Liver (tissue), 9 donors: ENCODE measurements around the gene SHISA4. TPM values are rescaled to one million over a fixed set of nuclear protein-coding genes. Genes with fewer than 3 reads are reported as not detected.
A peak's percentile ranks its signal among the peaks of the same experiment; 100 is the strongest.

Experiments used
- DNase-seq: peaks from one replicate; pipeline ENCODE4 v3.0.0-alpha.2; 2017; ENCODE audit warnings: low spot score
- H3K27ac ChIP-seq, 2 donors: one replicate each; pipeline ENCODE4 v1.7.0; 2013; ENCODE audit warnings: inconsistent platforms in 2 of 2, low read length in 2 of 2, control low read depth in 1 of 2, low read depth in 1 of 2, mild to moderate bottlenecking in 1 of 2
- H3K27me3 ChIP-seq, 4 donors: one replicate each; pipeline versions ENCODE4 v1.6.1 to v1.7.0; 2013; ENCODE audit warnings: low read length in 3 of 4, inconsistent platforms in 1 of 4, mild to moderate bottlenecking in 1 of 4, moderate library complexity in 1 of 4; ENCODE audit not compliant: control insufficient read depth in 4 of 4, insufficient read depth in 4 of 4
- H3K36me3 ChIP-seq, 4 donors: one replicate each; pipeline versions ENCODE4 v1.6.1 to v1.7.0; 2013; ENCODE audit warnings: low read length in 3 of 4, mild to moderate bottlenecking in 3 of 4, low read depth in 1 of 4, moderate library complexity in 1 of 4; ENCODE audit not compliant: control insufficient read depth in 4 of 4, insufficient read depth in 3 of 4
- H3K4me1 ChIP-seq, 4 donors: one replicate each; pipeline versions ENCODE4 v1.6.1 to v1.7.0; 2013; ENCODE audit warnings: low read length in 3 of 4, mild to moderate bottlenecking in 3 of 4, moderate library complexity in 1 of 4; ENCODE audit not compliant: control insufficient read depth in 4 of 4, insufficient read depth in 4 of 4
- H3K4me3 ChIP-seq, 3 donors: one replicate each; pipeline versions ENCODE4 v1.6.1 to v1.7.0; 2013; ENCODE audit warnings: low read length in 3 of 3, control low read depth in 1 of 3, low read depth in 1 of 3, mild to moderate bottlenecking in 1 of 3
- H3K9ac ChIP-seq, 2 donors: one replicate each; pipeline ENCODE4 v1.7.0; 2013; ENCODE audit warnings: low read length in 2 of 2, mild to moderate bottlenecking in 2 of 2, moderate library complexity in 2 of 2, control low read depth in 1 of 2, low read depth in 1 of 2
- H3K9me3 ChIP-seq, 4 donors: one replicate each; pipeline versions ENCODE4 v1.6.1 to v1.7.0; 2013; ENCODE audit warnings: low read length in 3 of 4; ENCODE audit not compliant: control insufficient read depth in 4 of 4
- EGR1 ChIP-seq, 2 donors: IDR thresholded peaks; 2 replicates each; pipeline ENCODE4 v1.6.1; 2016 to 2018; ENCODE audit warnings: antibody characterized with exemption in 2 of 2, low read depth in 2 of 2
- FOXA1 ChIP-seq: IDR thresholded peaks from 2 replicates; pipeline ENCODE4 v1.6.1; 2016; ENCODE audit warnings: antibody characterized with exemption
- FOXA2 ChIP-seq: IDR thresholded peaks from 2 replicates; pipeline ENCODE4 v1.6.1; 2016; ENCODE audit warnings: antibody characterized with exemption
- GABPA ChIP-seq, 2 donors: IDR thresholded peaks in 1 of 2; conservative IDR thresholded peaks in 1 of 2; 2 replicates each; pipeline ENCODE4 v1.6.1; 2016; ENCODE audit warnings: antibody characterized with exemption in 2 of 2, mild to moderate bottlenecking in 1 of 2, moderate library complexity in 1 of 2
- HNF4A ChIP-seq, 2 donors: conservative IDR thresholded peaks; 2 replicates each; pipeline ENCODE4 v1.6.1; 2016; ENCODE audit warnings: antibody characterized with exemption in 2 of 2, mild to moderate bottlenecking in 2 of 2
- HNF4G ChIP-seq: IDR thresholded peaks from 2 replicates; pipeline ENCODE4 v1.6.1; 2016; ENCODE audit warnings: antibody characterized with exemption
- JUND ChIP-seq, 2 donors: IDR thresholded peaks; 2 replicates each; pipeline ENCODE4 v1.6.1; 2016; ENCODE audit warnings: antibody characterized with exemption in 2 of 2
- MAX ChIP-seq: IDR thresholded peaks from 2 replicates; pipeline ENCODE4 v1.6.1; 2016; ENCODE audit warnings: antibody characterized with exemption
- NR2F2 ChIP-seq: IDR thresholded peaks from 2 replicates; pipeline ENCODE4 v1.6.1; 2016; ENCODE audit warnings: antibody characterized with exemption
- RAD21 ChIP-seq, 2 donors: IDR thresholded peaks; 2 replicates each; pipeline ENCODE4 v1.6.1; 2016; ENCODE audit warnings: antibody characterized with exemption in 2 of 2, mild to moderate bottlenecking in 2 of 2
- RXRA ChIP-seq, 2 donors: IDR thresholded peaks; 2 replicates each; pipeline ENCODE4 v1.6.1; 2017 to 2018; ENCODE audit warnings: antibody characterized with exemption in 2 of 2, mild to moderate bottlenecking in 1 of 2
- SP1 ChIP-seq: IDR thresholded peaks from 2 replicates; pipeline ENCODE4 v1.6.1; 2018; ENCODE audit warnings: antibody characterized with exemption, mild to moderate bottlenecking
- TAF1 ChIP-seq: conservative IDR thresholded peaks from 2 replicates; pipeline ENCODE4 v1.6.1; 2016; ENCODE audit warnings: antibody characterized with exemption, mild to moderate bottlenecking
- YY1 ChIP-seq: IDR thresholded peaks from 2 replicates; pipeline ENCODE4 v1.6.1; 2016; ENCODE audit warnings: antibody characterized with exemption, mild to moderate bottlenecking
- WGBS: extraction: QIAGEN DNeasy Blood & Tissue Kit; methylation state at CpG from one replicate; pipeline ENCODE4 v1.1.7; 2013; 5-methylcytosine and 5-hydroxymethylcytosine counted together
- polyA plus RNA-seq, 2 donors: library from polyadenylated mRNA; stranded (reverse) in 1 of 2; unstranded in 1 of 2; fragments of 200-250 nt in 1 of 2; fragments of >200 nt in 1 of 2; fragmentation: Nextera tagmentation in 1 of 2; extraction: Ambion mirVana in 1 of 2; gene quantifications; one replicate each; pipeline versions ENCODE4 v1.2.1 to v1.2.3, GENCODE V29; 2013 to 2015
- total RNA-seq, 2 donors: library from RNA; depleted of rRNA; stranded (reverse); fragments of >200 nt; gene quantifications; one replicate each; pipeline ENCODE4 v1.2.3, GENCODE V29; 2014
- TF ChIP-seq, protein P1 (sequence below): fragments of 150-350 bp; IDR thresholded peaks from 2 replicates; pipeline ENCODE4 v1.5.1; 2017; ENCODE audit warnings: improper control_type of control experiment, low read depth, low read length; ENCODE audit not compliant: missing input control
- TF ChIP-seq, protein P2 (sequence below): IDR thresholded peaks from 2 replicates; pipeline ENCODE4 v1.6.1; 2016; ENCODE audit warnings: antibody characterized with exemption
- TF ChIP-seq, protein P3 (sequence below): IDR thresholded peaks from 2 replicates; pipeline ENCODE4 v1.6.1; 2016; ENCODE audit warnings: antibody characterized with exemption, mild to moderate bottlenecking
- TF ChIP-seq, protein P4 (sequence below): IDR thresholded peaks from 2 replicates; pipeline ENCODE4 v1.6.1; 2016; ENCODE audit warnings: antibody characterized with exemption
- donor health status: healthy.
- donor health status: healthy.
- donor health status: healthy.
- donor health status: healthy.
- donor health status: healthy.

The SHISA4 gene
- total and polyA plus RNA-seq, 4 donors, result 0.47 to 4.1 (median 2.1) TPM

DNA sequence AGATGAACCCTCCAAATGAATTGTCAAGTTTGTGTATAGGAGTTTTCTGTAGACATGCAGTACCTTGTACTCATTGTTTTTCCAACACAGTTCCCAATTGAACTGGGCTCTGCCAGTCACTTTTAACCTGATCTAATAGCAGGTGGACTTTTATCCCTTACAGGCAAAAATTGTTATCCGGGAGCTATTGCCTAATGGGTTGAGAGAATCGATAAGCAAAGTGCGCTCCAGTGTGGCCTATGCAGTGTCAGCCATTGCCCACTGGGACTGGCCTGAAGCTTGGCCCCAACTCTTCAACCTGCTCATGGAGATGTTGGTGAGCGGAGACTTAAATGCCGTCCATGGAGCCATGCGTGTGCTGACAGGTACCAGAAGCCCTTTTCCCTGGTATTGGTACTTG is 40.5 kb upstream of the SHISA4 start:
- H3K9ac ChIP-seq, result no peak overlapping the region
- 57% methylated on average over 6 of the region's 6 CpGs for WGBS
- peak overlapping the region; percentile 10 to 66 for H3K27ac ChIP-seq
- no peak overlapping the region for H3K4me3 ChIP-seq
- H3K27me3 ChIP-seq, result no peaks in the 10 kb centered on the region
- no peak for DNase-seq
- H3K4me1 ChIP-seq, result peaks cover 12 to 34% (median 27%) of the 10 kb centered on the region in 4 donors
- TF ChIP-seq FOXA1 (peak; percentile 8), FOXA2 (no peak), JUND (IDR thresholded peaks at IDR 0.05) (peak; percentile 53 to 76), HNF4A (conservative IDR thresholded peaks at IDR 0.05) (peak; percentile 95 to 96), TAF1 (no peak), HNF4G (peak; percentile 82), MAX (peak; percentile 79), RAD21 (IDR thresholded peaks at IDR 0.05) (peak; percentile 49 to 50), GABPA (IDR thresholded peaks at IDR 0.05 in 1 of 2, conservative IDR thresholded peaks at IDR 0.05 in 1 of 2) (peak in 1 of 2 donors; percentile 20), RXRA (IDR thresholded peaks at IDR 0.05) (peak; percentile 81 to 90), NR2F2 (no peak), EGR1 (IDR thresholded peaks at IDR 0.05; ENCODE audit: low read depth in 2 of 2) (no peak), SP1 (peak; percentile 90), YY1 (peak; percentile 94)
- TF ChIP-seq, protein P1, sequence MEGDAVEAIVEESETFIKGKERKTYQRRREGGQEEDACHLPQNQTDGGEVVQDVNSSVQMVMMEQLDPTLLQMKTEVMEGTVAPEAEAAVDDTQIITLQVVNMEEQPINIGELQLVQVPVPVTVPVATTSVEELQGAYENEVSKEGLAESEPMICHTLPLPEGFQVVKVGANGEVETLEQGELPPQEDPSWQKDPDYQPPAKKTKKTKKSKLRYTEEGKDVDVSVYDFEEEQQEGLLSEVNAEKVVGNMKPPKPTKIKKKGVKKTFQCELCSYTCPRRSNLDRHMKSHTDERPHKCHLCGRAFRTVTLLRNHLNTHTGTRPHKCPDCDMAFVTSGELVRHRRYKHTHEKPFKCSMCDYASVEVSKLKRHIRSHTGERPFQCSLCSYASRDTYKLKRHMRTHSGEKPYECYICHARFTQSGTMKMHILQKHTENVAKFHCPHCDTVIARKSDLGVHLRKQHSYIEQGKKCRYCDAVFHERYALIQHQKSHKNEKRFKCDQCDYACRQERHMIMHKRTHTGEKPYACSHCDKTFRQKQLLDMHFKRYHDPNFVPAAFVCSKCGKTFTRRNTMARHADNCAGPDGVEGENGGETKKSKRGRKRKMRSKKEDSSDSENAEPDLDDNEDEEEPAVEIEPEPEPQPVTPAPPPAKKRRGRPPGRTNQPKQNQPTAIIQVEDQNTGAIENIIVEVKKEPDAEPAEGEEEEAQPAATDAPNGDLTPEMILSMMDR, result peak; percentile 42
- TF ChIP-seq, protein P2, sequence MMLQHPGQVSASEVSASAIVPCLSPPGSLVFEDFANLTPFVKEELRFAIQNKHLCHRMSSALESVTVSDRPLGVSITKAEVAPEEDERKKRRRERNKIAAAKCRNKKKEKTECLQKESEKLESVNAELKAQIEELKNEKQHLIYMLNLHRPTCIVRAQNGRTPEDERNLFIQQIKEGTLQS, result no peak
- TF ChIP-seq, protein P3, sequence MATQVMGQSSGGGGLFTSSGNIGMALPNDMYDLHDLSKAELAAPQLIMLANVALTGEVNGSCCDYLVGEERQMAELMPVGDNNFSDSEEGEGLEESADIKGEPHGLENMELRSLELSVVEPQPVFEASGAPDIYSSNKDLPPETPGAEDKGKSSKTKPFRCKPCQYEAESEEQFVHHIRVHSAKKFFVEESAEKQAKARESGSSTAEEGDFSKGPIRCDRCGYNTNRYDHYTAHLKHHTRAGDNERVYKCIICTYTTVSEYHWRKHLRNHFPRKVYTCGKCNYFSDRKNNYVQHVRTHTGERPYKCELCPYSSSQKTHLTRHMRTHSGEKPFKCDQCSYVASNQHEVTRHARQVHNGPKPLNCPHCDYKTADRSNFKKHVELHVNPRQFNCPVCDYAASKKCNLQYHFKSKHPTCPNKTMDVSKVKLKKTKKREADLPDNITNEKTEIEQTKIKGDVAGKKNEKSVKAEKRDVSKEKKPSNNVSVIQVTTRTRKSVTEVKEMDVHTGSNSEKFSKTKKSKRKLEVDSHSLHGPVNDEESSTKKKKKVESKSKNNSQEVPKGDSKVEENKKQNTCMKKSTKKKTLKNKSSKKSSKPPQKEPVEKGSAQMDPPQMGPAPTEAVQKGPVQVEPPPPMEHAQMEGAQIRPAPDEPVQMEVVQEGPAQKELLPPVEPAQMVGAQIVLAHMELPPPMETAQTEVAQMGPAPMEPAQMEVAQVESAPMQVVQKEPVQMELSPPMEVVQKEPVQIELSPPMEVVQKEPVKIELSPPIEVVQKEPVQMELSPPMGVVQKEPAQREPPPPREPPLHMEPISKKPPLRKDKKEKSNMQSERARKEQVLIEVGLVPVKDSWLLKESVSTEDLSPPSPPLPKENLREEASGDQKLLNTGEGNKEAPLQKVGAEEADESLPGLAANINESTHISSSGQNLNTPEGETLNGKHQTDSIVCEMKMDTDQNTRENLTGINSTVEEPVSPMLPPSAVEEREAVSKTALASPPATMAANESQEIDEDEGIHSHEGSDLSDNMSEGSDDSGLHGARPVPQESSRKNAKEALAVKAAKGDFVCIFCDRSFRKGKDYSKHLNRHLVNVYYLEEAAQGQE, result peak; percentile 74
- TF ChIP-seq, protein P4, sequence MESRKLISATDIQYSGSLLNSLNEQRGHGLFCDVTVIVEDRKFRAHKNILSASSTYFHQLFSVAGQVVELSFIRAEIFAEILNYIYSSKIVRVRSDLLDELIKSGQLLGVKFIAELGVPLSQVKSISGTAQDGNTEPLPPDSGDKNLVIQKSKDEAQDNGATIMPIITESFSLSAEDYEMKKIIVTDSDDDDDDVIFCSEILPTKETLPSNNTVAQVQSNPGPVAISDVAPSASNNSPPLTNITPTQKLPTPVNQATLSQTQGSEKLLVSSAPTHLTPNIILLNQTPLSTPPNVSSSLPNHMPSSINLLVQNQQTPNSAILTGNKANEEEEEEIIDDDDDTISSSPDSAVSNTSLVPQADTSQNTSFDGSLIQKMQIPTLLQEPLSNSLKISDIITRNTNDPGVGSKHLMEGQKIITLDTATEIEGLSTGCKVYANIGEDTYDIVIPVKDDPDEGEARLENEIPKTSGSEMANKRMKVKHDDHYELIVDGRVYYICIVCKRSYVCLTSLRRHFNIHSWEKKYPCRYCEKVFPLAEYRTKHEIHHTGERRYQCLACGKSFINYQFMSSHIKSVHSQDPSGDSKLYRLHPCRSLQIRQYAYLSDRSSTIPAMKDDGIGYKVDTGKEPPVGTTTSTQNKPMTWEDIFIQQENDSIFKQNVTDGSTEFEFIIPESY, result peak; percentile 78
- H3K36me3 ChIP-seq, result peaks cover 0 to 19% (median 14%) of the 10 kb centered on the region in 4 donors
- no peaks in the 10 kb centered on the region for H3K9me3 ChIP-seq
